Prostate gland (tissue), 2 donors: ENCODE data around the gene MAGEB17. TPM values are rescaled to one million over a fixed set of nuclear protein-coding genes. Genes with fewer than 3 reads are reported as not detected.

Source experiments
- DNase-seq: peaks from one replicate; pipeline ENCODE4 v3.0.0-alpha.2; 2019; ENCODE audit warnings: low spot score
- H3K27ac ChIP-seq, 2 donors: fragments of 200-600 bp; sonication (generic); 2 replicates each; pipeline ENCODE4 v1.5.1; 2017 to 2019
- H3K27me3 ChIP-seq: fragments of 200-600 bp; sonication (generic); replicated peaks from 2 replicates; pipeline ENCODE4 v1.5.1; 2019; ENCODE audit not compliant: insufficient read depth
- H3K36me3 ChIP-seq, 2 donors: fragments of 200-600 bp; sonication (generic); 1 replicate in 1 of 2; 2 replicates in 1 of 2; pipeline versions ENCODE4 v1.5.1 to v1.8.1; 2017 to 2019
- H3K4me1 ChIP-seq: fragments of 200-600 bp; sonication (generic); replicated peaks from 2 replicates; pipeline ENCODE4 v1.5.1; 2019
- H3K4me3 ChIP-seq, 2 donors: fragments of 200-600 bp; sonication (generic); 2 replicates each; pipeline ENCODE4 v1.5.1; 2017 to 2019
- H3K9me3 ChIP-seq: fragments of 200-600 bp; sonication (generic); 2 replicates; pipeline ENCODE4 v1.5.1; 2017
- CTCF ChIP-seq, 4 experiments: fragments of 200-600 bp in 2 of 4; fragments of 450-650 bp in 2 of 4; sonication (generic) in 2 of 4; IDR thresholded peaks; 1 replicate in 3 of 4; 2 replicates in 1 of 4; pipeline ENCODE4 v1.5.1; 2016 to 2019; ENCODE audit warnings: antibody characterized with exemption in 4 of 4, mild to moderate bottlenecking in 2 of 4, moderate library complexity in 2 of 4
- POLR2A ChIP-seq: fragments of 450-650 bp; IDR thresholded peaks from one replicate; pipeline ENCODE4 v1.6.1; 2016; ENCODE audit warnings: antibody characterized with exemption, mild to moderate bottlenecking
- POLR2AphosphoS5 ChIP-seq: sonication (generic); formaldehyde crosslinking; IDR thresholded peaks from one replicate; pipeline ENCODE4 v1.6.1; 2017; ENCODE audit warnings: antibody characterized with exemption
- WGBS: methylation state at CpG from one replicate; pipeline ENCODE4 v1.1.5; 2018; 5-methylcytosine and 5-hydroxymethylcytosine counted together
- intact Hi-C: fragments of 100-400 bp; cut with DNase I; formaldehyde crosslinking; loops from one replicate; pipeline ENCODE4 v1.14.2; 2022
- total RNA-seq, 2 donors: library from RNA; depleted of rRNA; stranded (reverse); fragments of >200 nt; gene quantifications; one replicate each; pipeline ENCODE4 v1.1.0, GENCODE V29; 2016

MAGEB17 gene
- total RNA-seq, 2 donors from 2014 or later: 0.62 to 1.1 TPM

- Histone ChIP-seq H3K4me1 (no peaks in the 10 kb centered on the region), H3K9me3 (no peaks in the 10 kb centered on the region), H3K36me3 (no peaks in the 10 kb centered on the region), H3K4me3 (no peak overlapping the region), H3K27me3 (no peaks in the 10 kb centered on the region), H3K27ac (no peak overlapping the region)
- TF ChIP-seq POLR2AphosphoS5: no peak
- no peak for DNase-seq
- intact Hi-C loops: no loop called here
Observed at GRCh38 chrX:16137416-16138107, 29.7 kb upstream of the MAGEB17 start.

GRCh38 chrX:16138108-16138427 is 29.2 kb upstream of the MAGEB17 start:
- TF ChIP-seq POLR2A (no peak), POLR2AphosphoS5 (no peak), CTCF (IDR thresholded peaks at IDR 0.05) (no peak)
- Histone ChIP-seq H3K27me3 (no peaks in the 10 kb centered on the region), H3K4me1 (no peaks in the 10 kb centered on the region), H3K4me3 (no peak overlapping the region), H3K9me3 (no peaks in the 10 kb centered on the region), H3K36me3 (no peaks in the 10 kb centered on the region), H3K27ac (no peak overlapping the region)
- WGBS: 75% methylated on average over 1 of the region's 1 CpG
- intact Hi-C loops: no loop called here
- DNase-seq: no peak

GRCh38 chrX:16140448-16140847 is 26.8 kb upstream of the MAGEB17 start:
- no peak overlapping the region for H3K4me3 ChIP-seq
- H3K27me3 ChIP-seq: no peaks in the 10 kb centered on the region
- H3K36me3 ChIP-seq: no peaks in the 10 kb centered on the region
- DNase-seq: no peak
- intact Hi-C loops: no loop called here
- H3K27ac ChIP-seq: no peak overlapping the region
- WGBS: 18% methylated on average over 4 of the region's 4 CpGs
- H3K4me1 ChIP-seq: no peaks in the 10 kb centered on the region
- no peak for TF ChIP-seq POLR2AphosphoS5
- TF ChIP-seq POLR2A: no peak
- TF ChIP-seq CTCF (IDR thresholded peaks at IDR 0.05): no peak
- H3K9me3 ChIP-seq: no peaks in the 10 kb centered on the region

GRCh38 chrX:16140983-16141382 is 26.3 kb upstream of the MAGEB17 start:
- DNase-seq: no peak
- Histone ChIP-seq H3K4me3 (no peak overlapping the region), H3K4me1 (no peaks in the 10 kb centered on the region), H3K27me3 (no peaks in the 10 kb centered on the region), H3K36me3 (no peaks in the 10 kb centered on the region), H3K9me3 (no peaks in the 10 kb centered on the region), H3K27ac (no peak overlapping the region)
- TF ChIP-seq POLR2AphosphoS5 (no peak), POLR2A (no peak), CTCF (IDR thresholded peaks at IDR 0.05) (no peak)
- intact Hi-C loops: no loop called here

GRCh38 chrX:16141422-16142245 is 25.6 kb upstream of the MAGEB17 start:
- Histone ChIP-seq H3K27ac (no peak overlapping the region), H3K4me1 (no peaks in the 10 kb centered on the region), H3K36me3 (no peaks in the 10 kb centered on the region), H3K27me3 (no peaks in the 10 kb centered on the region), H3K4me3 (no peak overlapping the region), H3K9me3 (no peaks in the 10 kb centered on the region)
- TF ChIP-seq CTCF (IDR thresholded peaks at IDR 0.05) (no peak), POLR2AphosphoS5 (no peak), POLR2A (no peak)
- 80% methylated on average over 4 of the region's 4 CpGs for WGBS
- DNase-seq: no peak
- intact Hi-C loops: no loop called here
